ENCODE data around the gene HASPIN.

DNA sequence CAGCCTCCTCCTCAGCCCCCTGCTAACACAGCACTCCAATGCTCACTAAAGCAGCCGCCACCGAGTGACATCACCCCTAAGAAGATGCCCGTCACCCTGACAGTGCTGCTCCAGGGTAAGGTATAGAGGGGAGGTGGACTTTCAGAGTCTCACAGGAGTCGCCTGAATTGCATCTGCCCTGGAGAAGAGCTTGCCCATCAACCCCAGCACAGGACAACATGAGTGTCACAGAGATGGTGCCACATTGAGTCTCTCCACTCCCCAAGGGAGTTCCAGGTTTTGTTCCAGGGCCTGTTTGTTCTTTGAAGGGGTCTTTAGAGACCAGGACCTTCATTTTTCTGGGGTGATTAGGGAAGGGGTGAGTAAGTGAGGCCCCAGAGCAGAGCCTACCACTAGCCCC lies 25.6 kb upstream of the HASPIN start:
- TF ChIP-seq CTCF (IDR thresholded peaks at IDR 0.05): no peak
- no peak for TF ChIP-seq ZFX (IDR thresholded peaks at IDR 0.05; ENCODE audit: borderline replicate concordance)
